Effector memory CD4-positive, alpha-beta T cell (primary cell): Measurements from ENCODE around the gene ZNRF4.

Source experiments
- DNase-seq, 3 donors: peaks; one replicate each; pipeline ENCODE4 v3.0.0-alpha.2; 2020
- H3K27ac ChIP-seq: 2 replicates; pipeline ENCODE4 v1.7.0; 2013; ENCODE audit warnings: mild to moderate bottlenecking, low read length, moderate library complexity; ENCODE audit not compliant: insufficient read depth, poor library complexity, severe bottlenecking
- H3K27me3 ChIP-seq: replicated peaks from 2 replicates; pipeline ENCODE4 v1.7.0; 2013; ENCODE audit warnings: mild to moderate bottlenecking, low read length; ENCODE audit not compliant: insufficient read depth, control insufficient read depth, poor library complexity, severe bottlenecking
- H3K36me3 ChIP-seq: 2 replicates; pipeline ENCODE4 v1.7.0; 2013; ENCODE audit warnings: mild to moderate bottlenecking, low read length, moderate library complexity; ENCODE audit not compliant: control insufficient read depth, insufficient read depth
- H3K4me1 ChIP-seq: 2 replicates; pipeline ENCODE4 v1.7.0; 2013; ENCODE audit warnings: low read length, mild to moderate bottlenecking; ENCODE audit not compliant: control insufficient read depth, insufficient read depth, poor library complexity, severe bottlenecking
- H3K4me3 ChIP-seq: 2 replicates; pipeline ENCODE4 v1.7.0; 2013; ENCODE audit warnings: low read length, low read depth, mild to moderate bottlenecking; ENCODE audit not compliant: insufficient read depth, poor library complexity, severe bottlenecking
- H3K9me3 ChIP-seq: 2 replicates; pipeline ENCODE4 v1.7.0; 2013; ENCODE audit warnings: mild to moderate bottlenecking, low read length, moderate library complexity; ENCODE audit not compliant: control insufficient read depth

ZNRF4 gene

GRCh38 chr19:5497297-5497696 lies 42.1 kb downstream of the ZNRF4 start:
- Histone ChIP-seq H3K27ac (no peak overlapping the region), H3K36me3 (no peaks in the 10 kb centered on the region), H3K27me3 (no peaks in the 10 kb centered on the region), H3K4me3 (no peak overlapping the region), H3K9me3 (no peaks in the 10 kb centered on the region), H3K4me1 (no peaks in the 10 kb centered on the region)
- DNase-seq: no peak

GRCh38 chr19:5498830-5499550 lies 43.8 kb downstream of the ZNRF4 start:
- Histone ChIP-seq H3K4me3 (no peak overlapping the region), H3K27me3 (no peaks in the 10 kb centered on the region), H3K27ac (no peak overlapping the region), H3K36me3 (no peaks in the 10 kb centered on the region), H3K4me1 (no peaks in the 10 kb centered on the region), H3K9me3 (peaks cover 7% of the 10 kb centered on the region)
- no peak for DNase-seq

GRCh38 chr19:5501907-5502306 lies 46.7 kb downstream of the ZNRF4 start:
- Histone ChIP-seq H3K4me3 (no peak overlapping the region), H3K9me3 (peaks cover 7% of the 10 kb centered on the region), H3K27ac (no peak overlapping the region), H3K4me1 (no peaks in the 10 kb centered on the region), H3K36me3 (no peaks in the 10 kb centered on the region), H3K27me3 (no peaks in the 10 kb centered on the region)
- DNase-seq: no peak

GRCh38 chr19:5503598-5503997 lies 48.4 kb downstream of the ZNRF4 start:
- H3K9me3 ChIP-seq: peaks cover 7% of the 10 kb centered on the region
- no peaks in the 10 kb centered on the region for H3K4me1 ChIP-seq
- no peaks in the 10 kb centered on the region for H3K36me3 ChIP-seq
- no peaks in the 10 kb centered on the region for H3K27me3 ChIP-seq
- no peak overlapping the region for H3K4me3 ChIP-seq
- H3K27ac ChIP-seq: no peak overlapping the region
- DNase-seq: no peak

GRCh38 chr19:5504114-5504513 lies 48.9 kb downstream of the ZNRF4 start:
- H3K27me3 ChIP-seq: no peaks in the 10 kb centered on the region
- DNase-seq: no peak
- peaks cover 7% of the 10 kb centered on the region for H3K9me3 ChIP-seq
- H3K27ac ChIP-seq: no peak overlapping the region
- H3K4me3 ChIP-seq: no peak overlapping the region
- no peaks in the 10 kb centered on the region for H3K4me1 ChIP-seq
- H3K36me3 ChIP-seq: no peaks in the 10 kb centered on the region
